Neural cell (in vitro differentiated cells): ENCODE results near the gene NR2F6. TPM values are rescaled to one million over a fixed set of nuclear protein-coding genes. Genes with fewer than 3 reads are reported as not detected.

Experiments
- H2AFZ ChIP-seq: fragments of 200-600, 300-800 bp; sonication (generic), shearing (Covaris generic); 2 replicates; pipeline ENCODE4 v1.6.0; 2014; ENCODE audit warnings: low read depth, mild to moderate bottlenecking, antibody characterized with exemption, low read length, moderate library complexity
- H3F3A ChIP-seq: fragments of 200-600 bp; shearing (Covaris generic); 2 replicates; pipeline ENCODE4 v1.6.1; 2016; ENCODE audit warnings: mild to moderate bottlenecking, moderate library complexity, mixed read lengths, antibody characterized with exemption, low read length; ENCODE audit not compliant: insufficient read depth, poor library complexity, severe bottlenecking
- H3K27ac ChIP-seq: fragments of 200-600, 300-800 bp; sonication (generic), shearing (Covaris generic); 2 replicates; pipeline ENCODE4 v1.5.1; 2014; ENCODE audit warnings: mild to moderate bottlenecking, low read length, moderate library complexity
- H3K27me3 ChIP-seq: fragments of 300-800, 200-600 bp; sonication (generic), shearing (Covaris generic); 2 replicates; pipeline ENCODE4 v1.6.0; 2014; ENCODE audit warnings: mild to moderate bottlenecking, low read depth, low read length, moderate library complexity; ENCODE audit not compliant: insufficient read depth
- H3K36me3 ChIP-seq: fragments of 300-800, 200-600 bp; sonication (generic), shearing (Covaris generic); 2 replicates; pipeline ENCODE4 v1.5.1; 2014; ENCODE audit warnings: mild to moderate bottlenecking, antibody characterized with exemption, low read length, moderate library complexity; ENCODE audit not compliant: insufficient read depth
- H3K4me2 ChIP-seq: fragments of 300-800, 200-600 bp; sonication (generic), shearing (Covaris generic); 2 replicates; pipeline ENCODE4 v1.6.0; 2014; ENCODE audit warnings: mild to moderate bottlenecking, low read length
- H3K4me3 ChIP-seq: fragments of 300-800, 200-600 bp; sonication (generic), shearing (Covaris generic); 2 replicates; pipeline ENCODE4 v1.5.1; 2014; ENCODE audit warnings: mild to moderate bottlenecking, low read length, moderate library complexity
- H3K79me2 ChIP-seq: fragments of 200-600 bp; shearing (Covaris generic); replicated peaks from 2 replicates; pipeline ENCODE4 v1.6.0; 2014; ENCODE audit warnings: mild to moderate bottlenecking, low read length, moderate library complexity; ENCODE audit not compliant: insufficient read depth
- H3K9ac ChIP-seq: fragments of 300-800, 200-600 bp; sonication (generic), shearing (Covaris generic); 2 replicates; pipeline ENCODE4 v1.6.1; 2016; ENCODE audit warnings: mild to moderate bottlenecking, low read length, mixed read lengths
- H3K9me2 ChIP-seq: fragments of 200-600 bp; shearing (Covaris generic); 2 replicates; pipeline ENCODE4 v1.6.1; 2016; ENCODE audit warnings: mild to moderate bottlenecking, low read length, mixed read lengths; ENCODE audit not compliant: insufficient read depth
- H3K9me3 ChIP-seq: fragments of 200-600, 300-800 bp; sonication (generic), shearing (Covaris generic); 2 replicates; pipeline ENCODE4 v1.6.1; 2016; ENCODE audit warnings: mild to moderate bottlenecking, mixed run types, low read length, moderate library complexity, mixed read lengths
- H4K20me1 ChIP-seq: fragments of 200-600 bp; shearing (Covaris generic); 2 replicates; pipeline ENCODE4 v1.6.1; 2016; ENCODE audit warnings: mild to moderate bottlenecking, mixed run types; ENCODE audit not compliant: insufficient read depth
- EP300 ChIP-seq: fragments of 450-650 bp; conservative IDR thresholded peaks from 2 replicates; pipeline ENCODE4 v1.6.1; 2014; ENCODE audit warnings: antibody characterized with exemption, mild to moderate bottlenecking, moderate library complexity; ENCODE audit not compliant: poor library complexity, severe bottlenecking
- EZH2 ChIP-seq: fragments of 200-600, 300-800 bp; shearing (Covaris generic), sonication (generic); IDR thresholded peaks from 2 replicates; pipeline ENCODE4 v1.6.1; 2014; ENCODE audit warnings: antibody characterized with exemption, low read length, borderline replicate concordance, mild to moderate bottlenecking; ENCODE audit not compliant: insufficient read depth, poor library complexity, severe bottlenecking
- MXI1 ChIP-seq: fragments of 450-650 bp; conservative IDR thresholded peaks from 2 replicates; pipeline ENCODE4 v1.6.1; 2014; ENCODE audit warnings: antibody characterized with exemption, mild to moderate bottlenecking; ENCODE audit not compliant: poor library complexity, severe bottlenecking
- POLR2AphosphoS5 ChIP-seq: IDR thresholded peaks from 2 replicates; pipeline ENCODE4 v1.6.1; 2012
- RAD21 ChIP-seq: fragments of 450-650 bp; conservative IDR thresholded peaks from 2 replicates; pipeline ENCODE4 v1.6.1; 2014; ENCODE audit warnings: antibody characterized with exemption, mild to moderate bottlenecking, moderate library complexity
- SMC3 ChIP-seq: fragments of 450-650 bp; conservative IDR thresholded peaks from 2 replicates; pipeline ENCODE4 v1.6.1; 2014; ENCODE audit warnings: antibody characterized with exemption, mild to moderate bottlenecking, moderate library complexity; ENCODE audit not compliant: poor library complexity
- TAF1 ChIP-seq: IDR thresholded peaks from 2 replicates; pipeline ENCODE4 v1.6.1; 2012; ENCODE audit warnings: low read depth
- polyA plus RNA-seq: library from polyadenylated mRNA; depleted of rRNA; stranded (reverse); fragments of >200 nt; gene quantifications from 2 replicates; pipeline ENCODE4 v1.2.3, GENCODE V29; 2014
- TF ChIP-seq, protein P1 (sequence below): IDR thresholded peaks from 2 replicates; pipeline ENCODE4 v1.6.1; 2012; ENCODE audit warnings: borderline replicate concordance
- TF ChIP-seq, protein P2 (sequence below): fragments of 450-650 bp; IDR thresholded peaks from 2 replicates; pipeline ENCODE4 v1.5.1; 2014; ENCODE audit warnings: antibody characterized with exemption, mild to moderate bottlenecking, moderate library complexity; ENCODE audit not compliant: poor library complexity, severe bottlenecking

Gene NR2F6
- polyA plus RNA-seq, 1 donor from 2014 or later = 26.9 TPM

DNA sequence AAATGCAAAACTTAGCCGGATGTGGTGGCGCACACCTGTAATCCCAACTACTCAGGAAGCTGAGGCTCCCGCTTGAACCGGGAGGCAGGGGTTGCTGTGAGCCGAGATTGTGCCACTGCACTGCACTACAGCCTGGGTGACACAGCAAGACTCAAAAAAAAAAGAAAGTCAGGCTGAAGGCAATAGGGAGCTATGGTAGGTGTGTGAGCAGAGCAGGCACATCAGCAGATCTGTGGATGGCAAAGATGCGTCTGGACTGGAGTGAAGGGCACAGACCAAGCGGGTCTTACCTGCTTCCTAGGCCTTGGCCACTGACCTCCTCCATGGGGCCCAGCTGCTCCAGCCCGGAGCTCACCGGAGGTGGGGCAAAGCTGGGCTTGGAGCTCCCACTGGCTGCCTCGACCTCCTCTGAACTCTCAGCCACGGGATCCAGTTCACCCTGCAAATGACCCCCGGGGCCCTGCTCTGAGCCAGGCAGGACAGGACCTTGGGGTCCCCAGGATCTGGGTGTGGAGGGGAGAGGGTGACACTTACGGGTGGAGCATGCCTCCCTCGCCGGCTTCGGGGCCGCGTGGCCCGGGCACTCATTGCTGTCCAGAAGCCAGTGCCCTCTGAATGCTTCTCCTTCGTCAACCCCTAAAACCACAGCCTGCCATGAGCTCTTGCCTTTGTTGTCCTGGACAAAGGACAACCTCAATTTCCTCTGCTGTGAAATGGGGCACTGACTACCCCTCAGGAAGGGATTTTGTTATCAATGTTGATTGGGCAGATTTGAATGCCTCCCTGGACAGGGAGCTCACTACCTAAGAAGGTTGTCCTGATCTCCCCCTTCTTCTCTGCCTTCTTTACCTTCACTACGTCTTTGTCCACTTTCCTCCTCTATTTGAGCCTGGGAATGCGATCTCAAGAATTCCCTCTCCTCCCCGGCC lies 18.3 kb upstream of the NR2F6 start:
- no peaks in the 10 kb centered on the region for H3F3A ChIP-seq
- no peaks in the 10 kb centered on the region for H3K36me3 ChIP-seq
- TF ChIP-seq SMC3 = no peak
- no peak for TF ChIP-seq RAD21
- no peak for TF ChIP-seq TAF1
- no peak for TF ChIP-seq EP300
- TF ChIP-seq EZH2 = no peak
- no peak for TF ChIP-seq POLR2AphosphoS5
- TF ChIP-seq, protein P1, sequence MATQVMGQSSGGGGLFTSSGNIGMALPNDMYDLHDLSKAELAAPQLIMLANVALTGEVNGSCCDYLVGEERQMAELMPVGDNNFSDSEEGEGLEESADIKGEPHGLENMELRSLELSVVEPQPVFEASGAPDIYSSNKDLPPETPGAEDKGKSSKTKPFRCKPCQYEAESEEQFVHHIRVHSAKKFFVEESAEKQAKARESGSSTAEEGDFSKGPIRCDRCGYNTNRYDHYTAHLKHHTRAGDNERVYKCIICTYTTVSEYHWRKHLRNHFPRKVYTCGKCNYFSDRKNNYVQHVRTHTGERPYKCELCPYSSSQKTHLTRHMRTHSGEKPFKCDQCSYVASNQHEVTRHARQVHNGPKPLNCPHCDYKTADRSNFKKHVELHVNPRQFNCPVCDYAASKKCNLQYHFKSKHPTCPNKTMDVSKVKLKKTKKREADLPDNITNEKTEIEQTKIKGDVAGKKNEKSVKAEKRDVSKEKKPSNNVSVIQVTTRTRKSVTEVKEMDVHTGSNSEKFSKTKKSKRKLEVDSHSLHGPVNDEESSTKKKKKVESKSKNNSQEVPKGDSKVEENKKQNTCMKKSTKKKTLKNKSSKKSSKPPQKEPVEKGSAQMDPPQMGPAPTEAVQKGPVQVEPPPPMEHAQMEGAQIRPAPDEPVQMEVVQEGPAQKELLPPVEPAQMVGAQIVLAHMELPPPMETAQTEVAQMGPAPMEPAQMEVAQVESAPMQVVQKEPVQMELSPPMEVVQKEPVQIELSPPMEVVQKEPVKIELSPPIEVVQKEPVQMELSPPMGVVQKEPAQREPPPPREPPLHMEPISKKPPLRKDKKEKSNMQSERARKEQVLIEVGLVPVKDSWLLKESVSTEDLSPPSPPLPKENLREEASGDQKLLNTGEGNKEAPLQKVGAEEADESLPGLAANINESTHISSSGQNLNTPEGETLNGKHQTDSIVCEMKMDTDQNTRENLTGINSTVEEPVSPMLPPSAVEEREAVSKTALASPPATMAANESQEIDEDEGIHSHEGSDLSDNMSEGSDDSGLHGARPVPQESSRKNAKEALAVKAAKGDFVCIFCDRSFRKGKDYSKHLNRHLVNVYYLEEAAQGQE = no peak
- TF ChIP-seq, protein P2, sequence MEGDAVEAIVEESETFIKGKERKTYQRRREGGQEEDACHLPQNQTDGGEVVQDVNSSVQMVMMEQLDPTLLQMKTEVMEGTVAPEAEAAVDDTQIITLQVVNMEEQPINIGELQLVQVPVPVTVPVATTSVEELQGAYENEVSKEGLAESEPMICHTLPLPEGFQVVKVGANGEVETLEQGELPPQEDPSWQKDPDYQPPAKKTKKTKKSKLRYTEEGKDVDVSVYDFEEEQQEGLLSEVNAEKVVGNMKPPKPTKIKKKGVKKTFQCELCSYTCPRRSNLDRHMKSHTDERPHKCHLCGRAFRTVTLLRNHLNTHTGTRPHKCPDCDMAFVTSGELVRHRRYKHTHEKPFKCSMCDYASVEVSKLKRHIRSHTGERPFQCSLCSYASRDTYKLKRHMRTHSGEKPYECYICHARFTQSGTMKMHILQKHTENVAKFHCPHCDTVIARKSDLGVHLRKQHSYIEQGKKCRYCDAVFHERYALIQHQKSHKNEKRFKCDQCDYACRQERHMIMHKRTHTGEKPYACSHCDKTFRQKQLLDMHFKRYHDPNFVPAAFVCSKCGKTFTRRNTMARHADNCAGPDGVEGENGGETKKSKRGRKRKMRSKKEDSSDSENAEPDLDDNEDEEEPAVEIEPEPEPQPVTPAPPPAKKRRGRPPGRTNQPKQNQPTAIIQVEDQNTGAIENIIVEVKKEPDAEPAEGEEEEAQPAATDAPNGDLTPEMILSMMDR = no peak
- no peak for TF ChIP-seq MXI1
- H3K9ac ChIP-seq = no peak overlapping the region
- peaks cover 8% of the 10 kb centered on the region for H3K9me3 ChIP-seq
- H3K4me2 ChIP-seq = no peak overlapping the region
- no peaks in the 10 kb centered on the region for H3K9me2 ChIP-seq
- H3K27ac ChIP-seq = no peak overlapping the region
- H3K79me2 ChIP-seq = peaks cover 7% of the 10 kb centered on the region
- no peak overlapping the region for H2AFZ ChIP-seq
- H4K20me1 ChIP-seq = no peaks in the 10 kb centered on the region
- no peaks in the 10 kb centered on the region for H3K27me3 ChIP-seq
- no peak overlapping the region for H3K4me3 ChIP-seq

DNA sequence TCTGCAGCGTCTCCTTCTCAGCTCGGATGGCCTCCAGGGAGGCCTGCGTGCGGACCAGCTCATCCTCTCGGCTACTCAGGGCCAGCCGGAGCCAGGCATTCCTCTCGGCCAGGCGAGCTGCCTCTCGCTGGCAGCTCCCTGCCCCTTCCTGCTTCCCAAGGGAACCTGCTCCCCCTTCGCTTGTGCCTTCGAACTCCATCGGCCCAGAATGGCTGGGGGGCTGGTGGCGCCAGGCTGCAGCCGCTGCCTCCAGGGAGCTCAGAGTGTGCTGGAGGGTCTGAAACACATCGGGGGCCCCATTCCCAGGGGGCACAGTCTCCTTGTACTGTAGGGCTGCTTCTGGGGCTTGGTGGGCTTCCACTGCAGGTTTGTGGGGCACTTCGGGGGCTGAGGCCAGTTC lies 16.8 kb upstream of the NR2F6 start:
- H3K4me2 ChIP-seq = no peak overlapping the region
- no peaks in the 10 kb centered on the region for H3K79me2 ChIP-seq
- no peak overlapping the region for H3K9ac ChIP-seq
- no peaks in the 10 kb centered on the region for H4K20me1 ChIP-seq
- no peak for TF ChIP-seq MXI1
- no peak for TF ChIP-seq SMC3
- TF ChIP-seq TAF1 = no peak
- no peak for TF ChIP-seq RAD21
- TF ChIP-seq, protein P2 = no peak
- no peak for TF ChIP-seq POLR2AphosphoS5
- TF ChIP-seq, protein P1 = no peak
- no peak for TF ChIP-seq EP300
- no peak for TF ChIP-seq EZH2
- no peak overlapping the region for H3K27ac ChIP-seq
- H3K36me3 ChIP-seq = no peaks in the 10 kb centered on the region
- no peaks in the 10 kb centered on the region for H3K27me3 ChIP-seq
- peaks cover 8% of the 10 kb centered on the region for H3K9me3 ChIP-seq
- no peak overlapping the region for H2AFZ ChIP-seq
- H3K9me2 ChIP-seq = no peaks in the 10 kb centered on the region
- H3K4me3 ChIP-seq = no peak overlapping the region
- H3F3A ChIP-seq = no peaks in the 10 kb centered on the region
